IPS-18a (cell line): ENCODE data around the gene CLNK.

ENCODE experiments used
- H3K27ac ChIP-seq: one replicate; pipeline ENCODE4 v1.5.1; 2013; ENCODE audit warnings: low read length
- H3K27me3 ChIP-seq: one replicate; pipeline ENCODE4 v1.6.1; 2013; ENCODE audit warnings: mild to moderate bottlenecking, low read length; ENCODE audit not compliant: control insufficient read depth, insufficient read depth
- H3K36me3 ChIP-seq: one replicate; pipeline ENCODE4 v1.6.1; 2013; ENCODE audit warnings: low read depth, low read length; ENCODE audit not compliant: control insufficient read depth
- H3K4me1 ChIP-seq: one replicate; pipeline ENCODE4 v1.6.1; 2013; ENCODE audit warnings: low read depth, low read length; ENCODE audit not compliant: control insufficient read depth
- H3K4me3 ChIP-seq: one replicate; pipeline ENCODE4 v1.5.1; 2013; ENCODE audit warnings: low read length
- H3K9ac ChIP-seq: one replicate; pipeline ENCODE4 v1.6.1; 2013; ENCODE audit warnings: mild to moderate bottlenecking, low read length, moderate library complexity
- H3K9me3 ChIP-seq: one replicate; pipeline ENCODE4 v1.6.1; 2013; ENCODE audit warnings: low read depth, low read length; ENCODE audit not compliant: control insufficient read depth

Gene CLNK

GRCh38 chr4:10492464-10492863 lies 192.1 kb downstream of the CLNK start:
- no peak overlapping the region for H3K9ac ChIP-seq
- no peak overlapping the region for H3K4me3 ChIP-seq
- no peaks in the 10 kb centered on the region for H3K36me3 ChIP-seq
- H3K27me3 ChIP-seq = peaks cover 41% of the 10 kb centered on the region
- H3K4me1 ChIP-seq = peaks cover 25% of the 10 kb centered on the region
- no peak overlapping the region for H3K27ac ChIP-seq
- H3K9me3 ChIP-seq = no peaks in the 10 kb centered on the region

GRCh38 chr4:10491401-10491800 lies 193.2 kb downstream of the CLNK start:
- Histone ChIP-seq H3K36me3 (no peaks in the 10 kb centered on the region), H3K9ac (no peak overlapping the region), H3K9me3 (no peaks in the 10 kb centered on the region), H3K4me1 (peaks cover 15% of the 10 kb centered on the region), H3K27ac (no peak overlapping the region), H3K27me3 (peaks cover 39% of the 10 kb centered on the region), H3K4me3 (no peak overlapping the region)

- H3K4me1 ChIP-seq = peaks cover 13% of the 10 kb centered on the region
- no peak overlapping the region for H3K27ac ChIP-seq
- no peak overlapping the region for H3K4me3 ChIP-seq
- H3K9me3 ChIP-seq = no peaks in the 10 kb centered on the region
- no peaks in the 10 kb centered on the region for H3K36me3 ChIP-seq
- H3K27me3 ChIP-seq = peaks cover 39% of the 10 kb centered on the region
- H3K9ac ChIP-seq = no peak overlapping the region
Observed at GRCh38 chr4:10490996-10491395, 193.6 kb downstream of the CLNK start.

GRCh38 chr4:10482913-10483312 lies 201.7 kb downstream of the CLNK start:
- Histone ChIP-seq H3K27me3 (no peaks in the 10 kb centered on the region), H3K4me1 (no peaks in the 10 kb centered on the region), H3K4me3 (no peak overlapping the region), H3K9me3 (no peaks in the 10 kb centered on the region), H3K36me3 (no peaks in the 10 kb centered on the region), H3K27ac (no peak overlapping the region), H3K9ac (no peak overlapping the region)

- Histone ChIP-seq H3K9ac (no peak overlapping the region), H3K4me3 (no peak overlapping the region), H3K9me3 (no peaks in the 10 kb centered on the region), H3K4me1 (no peaks in the 10 kb centered on the region), H3K27ac (no peak overlapping the region), H3K36me3 (no peaks in the 10 kb centered on the region), H3K27me3 (no peaks in the 10 kb centered on the region)
Observed at GRCh38 chr4:10480616-10481015, 204.0 kb downstream of the CLNK start.

GRCh38 chr4:10478621-10479020 lies 205.9 kb downstream of the CLNK start:
- no peaks in the 10 kb centered on the region for H3K9me3 ChIP-seq
- H3K27ac ChIP-seq = no peak overlapping the region
- no peak overlapping the region for H3K9ac ChIP-seq
- no peaks in the 10 kb centered on the region for H3K27me3 ChIP-seq
- no peak overlapping the region for H3K4me3 ChIP-seq
- H3K36me3 ChIP-seq = no peaks in the 10 kb centered on the region
- H3K4me1 ChIP-seq = no peaks in the 10 kb centered on the region

- no peak overlapping the region for H3K27ac ChIP-seq
- no peaks in the 10 kb centered on the region for H3K4me1 ChIP-seq
- H3K9me3 ChIP-seq = no peaks in the 10 kb centered on the region
- H3K36me3 ChIP-seq = no peaks in the 10 kb centered on the region
- no peaks in the 10 kb centered on the region for H3K27me3 ChIP-seq
- H3K9ac ChIP-seq = no peak overlapping the region
- H3K4me3 ChIP-seq = no peak overlapping the region
Observed at GRCh38 chr4:10470505-10470904, 214.1 kb downstream of the CLNK start.

GRCh38 chr4:10466161-10466560 lies 218.4 kb downstream of the CLNK start:
- Histone ChIP-seq H3K4me1 (no peaks in the 10 kb centered on the region), H3K36me3 (no peaks in the 10 kb centered on the region), H3K27ac (no peak overlapping the region), H3K4me3 (no peak overlapping the region), H3K27me3 (peaks cover 36% of the 10 kb centered on the region), H3K9me3 (no peaks in the 10 kb centered on the region), H3K9ac (no peak overlapping the region)

GRCh38 chr4:10462876-10463275 lies 221.7 kb downstream of the CLNK start:
- peaks cover 69% of the 10 kb centered on the region for H3K27me3 ChIP-seq
- no peak overlapping the region for H3K4me3 ChIP-seq
- H3K4me1 ChIP-seq = no peaks in the 10 kb centered on the region
- no peaks in the 10 kb centered on the region for H3K9me3 ChIP-seq
- H3K27ac ChIP-seq = no peak overlapping the region
- H3K36me3 ChIP-seq = no peaks in the 10 kb centered on the region
- no peak overlapping the region for H3K9ac ChIP-seq

GRCh38 chr4:10461850-10462400 lies 222.6 kb downstream of the CLNK start:
- Histone ChIP-seq H3K4me1 (no peaks in the 10 kb centered on the region), H3K4me3 (peak overlapping the region; percentile 79), H3K27me3 (peaks cover 75% of the 10 kb centered on the region), H3K9ac (peak overlapping the region; percentile 34), H3K27ac (no peak overlapping the region), H3K36me3 (no peaks in the 10 kb centered on the region), H3K9me3 (no peaks in the 10 kb centered on the region)

- peak overlapping the region; percentile 79 for H3K4me3 ChIP-seq
Observed at GRCh38 chr4:10461091-10461849, 223.3 kb downstream of the CLNK start.

More at GRCh38 chr4:10461091-10461849, 223.3 kb downstream of the CLNK start:
- peaks cover 79% of the 10 kb centered on the region for H3K27me3 ChIP-seq
- no peaks in the 10 kb centered on the region for H3K9me3 ChIP-seq
- H3K36me3 ChIP-seq = no peaks in the 10 kb centered on the region
- H3K9ac ChIP-seq = peak overlapping the region; percentile 34
- peaks cover 1% of the 10 kb centered on the region for H3K4me1 ChIP-seq
- no peak overlapping the region for H3K27ac ChIP-seq
